ENCODE data around the gene NUMB. TPM values are rescaled to one million over a fixed set of nuclear protein-coding genes. Genes with fewer than 3 reads are reported as not detected.

Gene NUMB
- total RNA-seq, 4 donors from 2014 or later, result 42.4 to 63.5 (median 51.0) TPM

DNA sequence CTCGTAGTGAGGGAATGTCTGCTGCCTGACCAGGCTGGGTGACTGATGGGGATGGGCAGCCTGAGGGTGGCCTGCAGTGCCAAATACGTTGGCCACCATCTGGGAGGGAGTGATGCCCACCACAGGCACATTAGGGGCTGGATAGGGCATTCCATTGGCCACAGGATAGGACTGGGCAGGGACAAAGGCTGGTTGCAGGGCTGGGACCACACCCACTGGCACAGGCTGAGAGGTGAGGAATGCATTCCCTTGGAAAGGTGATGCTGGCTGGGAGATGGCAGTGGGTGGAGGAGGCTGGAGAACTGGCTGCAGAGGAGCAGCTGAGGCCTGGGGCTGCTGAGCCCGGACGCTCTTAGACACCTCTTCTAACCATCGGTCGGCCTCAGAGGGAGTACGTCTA is 181.5 kb downstream of the NUMB start:
- no peaks in the 10 kb centered on the region for H3K27me3 ChIP-seq
- H3K4me1 ChIP-seq, result peaks cover 0 to 11% (median 0%) of the 10 kb centered on the region in 3 donors
- WGBS, 2 donors (ENCODE audit: low coverage in 1 of 2), result 93 to 94% methylated on average over 3 to 7 of the region's 7 CpGs
- H3K36me3 ChIP-seq, result peaks cover 0 to 93% of the 10 kb centered on the region in 2 donors
- TF ChIP-seq POLR2A (IDR thresholded peaks at IDR 0.05), result no peak
- no peak for TF ChIP-seq POLR2AphosphoS5 (IDR thresholded peaks at IDR 0.05)
- no peak for TF ChIP-seq EP300 (IDR thresholded peaks at IDR 0.05)
- no peak for TF ChIP-seq CTCF (IDR thresholded peaks at IDR 0.05)
- no peaks in the 10 kb centered on the region for H3K9me3 ChIP-seq
- no peak overlapping the region for H3K27ac ChIP-seq
- no peak for ATAC-seq
- no peak overlapping the region for H3K4me3 ChIP-seq

DNA sequence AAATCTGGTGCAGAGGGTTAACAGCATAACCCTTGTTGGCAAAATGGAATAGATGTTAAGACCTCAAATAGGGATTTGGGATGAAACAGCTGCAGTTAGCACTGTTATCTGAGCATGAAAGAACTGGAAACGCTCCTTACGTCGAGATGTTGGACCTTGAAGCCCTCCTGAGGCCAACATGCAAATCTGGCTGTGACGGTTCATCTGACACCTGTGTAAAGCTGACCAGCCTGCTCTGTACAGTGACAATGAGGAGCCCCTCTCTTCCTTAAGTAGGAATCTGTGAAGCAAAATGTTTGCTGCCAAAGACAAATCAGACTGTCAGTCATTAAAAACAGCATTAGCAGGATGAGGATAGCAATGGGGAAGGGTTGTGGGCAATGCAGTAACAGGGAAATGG is 184.5 kb downstream of the NUMB start:
- H3K9me3 ChIP-seq, result no peaks in the 10 kb centered on the region
- H3K4me3 ChIP-seq, result no peak overlapping the region
- TF ChIP-seq POLR2A (IDR thresholded peaks at IDR 0.05) (no peak), CTCF (IDR thresholded peaks at IDR 0.05) (no peak), POLR2AphosphoS5 (IDR thresholded peaks at IDR 0.05) (no peak), EP300 (IDR thresholded peaks at IDR 0.05) (no peak)
- H3K27ac ChIP-seq, result no peak overlapping the region
- H3K4me1 ChIP-seq, result peaks cover 0 to 29% (median 6%) of the 10 kb centered on the region in 3 donors
- H3K27me3 ChIP-seq, result no peaks in the 10 kb centered on the region
- 67 to 76% methylated on average over 4 of the region's 4 CpGs for WGBS, 2 donors (ENCODE audit: low coverage in 1 of 2)
- ATAC-seq, result no peak
- H3K36me3 ChIP-seq, result peaks cover 0 to 64% of the 10 kb centered on the region in 2 donors

GRCh38 chr14:73272393-73272792 is 186.0 kb downstream of the NUMB start:
- no peak for TF ChIP-seq POLR2A (IDR thresholded peaks at IDR 0.05)
- no peak for TF ChIP-seq CTCF (IDR thresholded peaks at IDR 0.05)
- TF ChIP-seq POLR2AphosphoS5 (IDR thresholded peaks at IDR 0.05), result no peak
- TF ChIP-seq EP300 (IDR thresholded peaks at IDR 0.05), result no peak
- Histone ChIP-seq H3K36me3 (peaks cover 0 to 65% of the 10 kb centered on the region in 2 donors), H3K4me1 (peaks cover 0 to 29% (median 6%) of the 10 kb centered on the region in 3 donors), H3K27ac (peak overlapping the region in 3 of 4 donors; percentile 1 to 18 (median 6)), H3K27me3 (no peaks in the 10 kb centered on the region), H3K9me3 (no peaks in the 10 kb centered on the region), H3K4me3 (no peak overlapping the region)
- 33 to 65% methylated on average over 1 to 4 of the region's 6 CpGs for WGBS, 2 donors (ENCODE audit: low coverage in 1 of 2)
- ATAC-seq, result no peak

DNA sequence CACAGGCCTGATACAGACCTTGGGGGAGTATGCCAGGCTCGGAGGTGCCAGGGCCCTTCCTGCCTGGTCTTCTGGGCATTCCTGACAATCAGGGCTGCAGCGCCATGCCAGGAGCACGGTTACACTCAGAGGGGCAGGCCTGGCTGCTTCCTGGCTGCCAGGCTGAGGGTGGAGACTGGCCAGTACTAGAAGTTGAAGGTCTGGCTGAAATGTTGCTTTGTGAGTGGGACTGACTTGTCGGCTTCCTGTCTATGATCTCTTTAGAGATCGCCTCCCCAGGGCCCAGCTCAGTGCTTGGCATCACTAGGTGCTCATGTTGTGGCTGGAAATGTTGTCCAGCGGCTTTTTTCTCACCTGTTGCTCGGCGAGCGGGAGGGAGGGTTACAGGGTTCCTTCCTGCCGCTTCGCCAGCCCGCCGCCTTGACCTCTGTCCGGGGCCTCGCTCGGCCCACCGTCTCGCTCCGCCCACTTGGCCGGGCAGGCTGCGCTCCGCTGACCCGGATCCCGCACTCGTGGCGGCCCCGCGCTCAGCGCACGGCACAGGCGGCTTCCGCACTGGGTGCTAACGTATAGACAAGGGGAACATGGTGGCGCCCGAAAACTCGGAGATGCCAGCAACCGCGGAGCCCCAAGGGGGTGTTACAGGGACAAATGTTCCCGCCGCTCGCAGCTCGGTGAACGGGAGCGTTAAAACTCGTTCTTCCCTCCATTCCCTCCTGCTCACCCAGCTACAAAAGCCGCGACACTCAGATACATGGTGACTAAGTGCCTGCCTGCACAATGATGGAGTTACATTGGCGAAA is 188.4 kb downstream of the NUMB start:
- Histone ChIP-seq H3K9me3 (no peaks in the 10 kb centered on the region), H3K27ac (peak overlapping the region in 3 of 4 donors; percentile 25 to 64 (median 64)), H3K36me3 (peaks cover 0 to 64% of the 10 kb centered on the region in 2 donors), H3K4me3 (peak overlapping the region; percentile 0 to 49), H3K27me3 (no peaks in the 10 kb centered on the region), H3K4me1 (peaks cover 0 to 29% (median 6%) of the 10 kb centered on the region in 3 donors)
- no peak for TF ChIP-seq EP300 (IDR thresholded peaks at IDR 0.05)
- no peak for TF ChIP-seq POLR2AphosphoS5 (IDR thresholded peaks at IDR 0.05)
- TF ChIP-seq CTCF (IDR thresholded peaks at IDR 0.05), result no peak
- 63% methylated on average over 13 of the region's 48 CpGs; no CpG with 5 or more reads in 1 of the 2 donors for WGBS, 2 donors (ENCODE audit: low coverage in 1 of 2)
- peak; percentile 57 for ATAC-seq

GRCh38 chr14:73267474-73267873 is 190.9 kb downstream of the NUMB start:
- Histone ChIP-seq H3K4me3 (no peak overlapping the region), H3K9me3 (no peaks in the 10 kb centered on the region), H3K27ac (no peak overlapping the region), H3K27me3 (no peaks in the 10 kb centered on the region), H3K36me3 (peaks cover 0 to 64% of the 10 kb centered on the region in 2 donors), H3K4me1 (peaks cover 0 to 24% (median 6%) of the 10 kb centered on the region in 3 donors)
- ATAC-seq, result no peak
- WGBS, 2 donors (ENCODE audit: low coverage in 1 of 2), result 90% methylated on average over 6 of the region's 6 CpGs; no CpG with 5 or more reads in 1 of the 2 donors
- TF ChIP-seq CTCF (IDR thresholded peaks at IDR 0.05), result no peak
- no peak for TF ChIP-seq POLR2A (IDR thresholded peaks at IDR 0.05)
- TF ChIP-seq POLR2AphosphoS5 (IDR thresholded peaks at IDR 0.05), result no peak
- TF ChIP-seq EP300 (IDR thresholded peaks at IDR 0.05), result no peak
